Keratinocyte (primary cell): ENCODE measurements around the gene DIRAS1. TPM values are rescaled to one million over a fixed set of nuclear protein-coding genes. Genes with fewer than 3 reads are reported as not detected.

Source experiments
- DNase-seq: peaks from one replicate; pipeline ENCODE4 v3.0.0-alpha.2; 2011; ENCODE audit warnings: low read depth, missing footprints, low spot score
- FAIRE-seq: peaks from 2 replicates; lab custom pipeline; 2011; peaks lifted over from hg19 to GRCh38; lab: Jason Lieb, UNC
- H2AFZ ChIP-seq: 2 replicates; pipeline ENCODE4 v1.6.0; 2012; ENCODE audit warnings: low read length, control low read depth, inconsistent platforms; ENCODE audit not compliant: control insufficient read depth
- H3K27ac ChIP-seq: 2 replicates; pipeline ENCODE4 v1.5.1; 2011; ENCODE audit warnings: low read length; ENCODE audit not compliant: control insufficient read depth, insufficient read depth
- H3K27me3 ChIP-seq: 3 replicates; pipeline ENCODE4 v1.6.0; 2011; ENCODE audit warnings: low read length; ENCODE audit not compliant: control insufficient read depth, insufficient read depth; ENCODE audit errors: extremely low read depth
- H3K36me3 ChIP-seq, 2 experiments: 2 replicates in 1 of 2; 3 replicates in 1 of 2; pipeline ENCODE4 v1.5.1; 2011; ENCODE audit warnings: low read length in 2 of 2, mild to moderate bottlenecking in 1 of 2; ENCODE audit not compliant: control insufficient read depth in 2 of 2, insufficient read depth in 2 of 2; ENCODE audit errors: extremely low read depth in 1 of 2
- H3K4me1 ChIP-seq: 3 replicates; pipeline ENCODE4 v1.5.1; 2011; ENCODE audit warnings: low read length; ENCODE audit not compliant: control insufficient read depth, insufficient read depth; ENCODE audit errors: extremely low read depth
- H3K4me2 ChIP-seq: 3 replicates; pipeline ENCODE4 v1.6.0; 2011; ENCODE audit warnings: low read depth, low read length; ENCODE audit not compliant: control insufficient read depth, insufficient read depth; ENCODE audit errors: extremely low read depth
- H3K4me3 ChIP-seq, 3 experiments: fragments of 200-600 bp in 1 of 3; sonication (generic) in 1 of 3; 2 replicates in 2 of 3; 3 replicates in 1 of 3; pipeline ENCODE4 v1.5.1; 2011 to 2016; ENCODE audit warnings: low read length in 3 of 3, mild to moderate bottlenecking in 3 of 3, control low read depth in 2 of 3, inconsistent platforms in 1 of 3, low read depth in 1 of 3, mixed read lengths in 1 of 3, mixed run types in 1 of 3, moderate library complexity in 1 of 3; ENCODE audit not compliant: control insufficient read depth in 2 of 3, insufficient read depth in 2 of 3; ENCODE audit errors: extremely low read depth in 1 of 3
- H3K79me2 ChIP-seq: 2 replicates; pipeline ENCODE4 v1.6.0; 2012; ENCODE audit warnings: low read length; ENCODE audit not compliant: control insufficient read depth, insufficient read depth
- H3K9ac ChIP-seq: 3 replicates; pipeline ENCODE4 v1.6.0; 2011; ENCODE audit warnings: low read length; ENCODE audit not compliant: control insufficient read depth, insufficient read depth; ENCODE audit errors: extremely low read depth
- H3K9me1 ChIP-seq: 3 replicates; pipeline ENCODE4 v1.6.0; 2011; ENCODE audit warnings: low read length; ENCODE audit not compliant: control insufficient read depth, insufficient read depth; ENCODE audit errors: extremely low read depth
- H3K9me3 ChIP-seq: 2 replicates; pipeline ENCODE4 v1.5.1; 2012; ENCODE audit warnings: low read depth, low read length; ENCODE audit not compliant: control insufficient read depth
- H4K20me1 ChIP-seq: 3 replicates; pipeline ENCODE4 v1.6.0; 2011; ENCODE audit warnings: low read length; ENCODE audit not compliant: control insufficient read depth, insufficient read depth; ENCODE audit errors: extremely low read depth
- EZH2 ChIP-seq: IDR thresholded peaks from one replicate; pipeline ENCODE4 v1.6.1; 2012; ENCODE audit warnings: inconsistent platforms, mild to moderate bottlenecking, low read length, moderate library complexity
- dilution Hi-C: fragments of 300-500 bp; cut with MboI; formaldehyde crosslinking; loops from one replicate; pipeline ENCODE4 v1.7.0; 2020; ENCODE audit warnings: low sequenced_read_pairs; ENCODE audit not compliant: extremely low pct_ligation_motif_present
- polyA plus RNA-seq, 5 experiments: library from polyadenylated mRNA; depleted of rRNA in 3 of 5; stranded (reverse) in 3 of 5; stranded (forward) in 1 of 5; unstranded in 1 of 5; fragments of >200 nt; gene quantifications; 1 replicate in 1 of 5; 2 replicates in 3 of 5; 3 replicates in 1 of 5; pipeline versions ENCODE4 v1.2.1 to v1.2.3, GENCODE V29; 2011 to 2012; ENCODE audit warnings: missing spikeins in 2 of 5, low read depth in 1 of 5, low replicate concordance in 1 of 5
- TF ChIP-seq, protein P1 (sequence below), 3 experiments: IDR thresholded peaks in 1 of 3; conservative IDR thresholded peaks in 1 of 3; optimal IDR thresholded peaks in 1 of 3; 2 replicates in 2 of 3; 3 replicates in 1 of 3; pipeline versions ENCODE3 to v1.5.1; 2011; ENCODE audit warnings: low read length in 3 of 3, mild to moderate bottlenecking in 3 of 3, moderate library complexity in 2 of 3, control low read depth in 1 of 3, inconsistent platforms in 1 of 3; ENCODE audit not compliant: insufficient read depth in 2 of 3; ENCODE audit errors: extremely low read depth in 1 of 3

Gene DIRAS1
- polyA plus RNA-seq, 1 donor (not counting 4 experiments of a cell fraction or from before 2014, with no cell fraction given): 0.10 TPM

DNA sequence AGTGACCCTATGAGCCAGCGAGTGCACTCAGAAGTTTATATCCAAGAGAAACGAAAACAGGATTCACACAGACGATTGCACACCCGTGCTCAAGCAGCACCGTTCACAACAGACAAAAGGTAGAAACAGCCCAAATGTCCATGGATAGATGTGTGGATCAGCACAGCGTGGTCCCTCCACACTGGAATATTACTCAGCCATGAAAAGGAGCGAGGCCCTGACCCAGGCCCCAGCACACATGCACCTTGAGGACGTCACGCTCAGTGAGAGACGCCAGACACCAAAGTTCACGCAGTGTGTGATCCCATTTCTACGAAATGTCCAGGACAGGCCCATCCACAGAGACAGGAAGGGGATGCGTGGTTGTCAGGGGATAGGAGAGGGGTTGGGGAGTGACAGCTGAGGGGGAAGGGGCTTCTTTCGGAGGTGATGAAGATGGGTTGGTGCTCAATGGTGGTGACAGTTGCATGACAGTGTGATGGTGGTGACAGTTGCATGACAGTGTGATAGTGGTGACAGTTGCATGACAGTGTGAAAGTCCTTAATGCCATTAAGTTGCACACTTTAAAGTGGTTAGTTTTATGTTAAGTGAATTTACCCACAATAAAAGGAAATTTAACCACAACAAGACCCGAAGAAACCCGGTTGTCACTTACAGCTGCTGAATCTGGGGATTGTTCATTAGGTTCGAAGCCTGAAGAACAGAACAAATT, 37.6 kb upstream of the DIRAS1 start:
- TF ChIP-seq EZH2: no peak
- TF ChIP-seq, protein P1, sequence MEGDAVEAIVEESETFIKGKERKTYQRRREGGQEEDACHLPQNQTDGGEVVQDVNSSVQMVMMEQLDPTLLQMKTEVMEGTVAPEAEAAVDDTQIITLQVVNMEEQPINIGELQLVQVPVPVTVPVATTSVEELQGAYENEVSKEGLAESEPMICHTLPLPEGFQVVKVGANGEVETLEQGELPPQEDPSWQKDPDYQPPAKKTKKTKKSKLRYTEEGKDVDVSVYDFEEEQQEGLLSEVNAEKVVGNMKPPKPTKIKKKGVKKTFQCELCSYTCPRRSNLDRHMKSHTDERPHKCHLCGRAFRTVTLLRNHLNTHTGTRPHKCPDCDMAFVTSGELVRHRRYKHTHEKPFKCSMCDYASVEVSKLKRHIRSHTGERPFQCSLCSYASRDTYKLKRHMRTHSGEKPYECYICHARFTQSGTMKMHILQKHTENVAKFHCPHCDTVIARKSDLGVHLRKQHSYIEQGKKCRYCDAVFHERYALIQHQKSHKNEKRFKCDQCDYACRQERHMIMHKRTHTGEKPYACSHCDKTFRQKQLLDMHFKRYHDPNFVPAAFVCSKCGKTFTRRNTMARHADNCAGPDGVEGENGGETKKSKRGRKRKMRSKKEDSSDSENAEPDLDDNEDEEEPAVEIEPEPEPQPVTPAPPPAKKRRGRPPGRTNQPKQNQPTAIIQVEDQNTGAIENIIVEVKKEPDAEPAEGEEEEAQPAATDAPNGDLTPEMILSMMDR (optimal IDR thresholded peaks at IDR 0.05 in 1 of 3, IDR thresholded peaks at IDR 0.05 in 1 of 3, conservative IDR thresholded peaks at IDR 0.05 in 1 of 3; ENCODE audit: extremely low read depth in 1 of 3, insufficient read depth in 2 of 3, low read length in 3 of 3): no peak
- Histone ChIP-seq H3K9ac (no peak overlapping the region), H3K36me3 (peaks cover 33 to 42% of the 10 kb centered on the region in 2 experiments), H3K27me3 (no peaks in the 10 kb centered on the region), H2AFZ (no peak overlapping the region), H3K27ac (no peak overlapping the region), H3K4me3 (no peak overlapping the region), H3K9me1 (no peaks in the 10 kb centered on the region), H3K4me1 (no peaks in the 10 kb centered on the region), H3K9me3 (no peaks in the 10 kb centered on the region), H3K4me2 (no peak overlapping the region), H4K20me1 (peaks cover 3% of the 10 kb centered on the region), H3K79me2 (no peaks in the 10 kb centered on the region)
- dilution Hi-C loops: no loop called here
- DNase-seq: no peak
- no peak for FAIRE-seq

DNA sequence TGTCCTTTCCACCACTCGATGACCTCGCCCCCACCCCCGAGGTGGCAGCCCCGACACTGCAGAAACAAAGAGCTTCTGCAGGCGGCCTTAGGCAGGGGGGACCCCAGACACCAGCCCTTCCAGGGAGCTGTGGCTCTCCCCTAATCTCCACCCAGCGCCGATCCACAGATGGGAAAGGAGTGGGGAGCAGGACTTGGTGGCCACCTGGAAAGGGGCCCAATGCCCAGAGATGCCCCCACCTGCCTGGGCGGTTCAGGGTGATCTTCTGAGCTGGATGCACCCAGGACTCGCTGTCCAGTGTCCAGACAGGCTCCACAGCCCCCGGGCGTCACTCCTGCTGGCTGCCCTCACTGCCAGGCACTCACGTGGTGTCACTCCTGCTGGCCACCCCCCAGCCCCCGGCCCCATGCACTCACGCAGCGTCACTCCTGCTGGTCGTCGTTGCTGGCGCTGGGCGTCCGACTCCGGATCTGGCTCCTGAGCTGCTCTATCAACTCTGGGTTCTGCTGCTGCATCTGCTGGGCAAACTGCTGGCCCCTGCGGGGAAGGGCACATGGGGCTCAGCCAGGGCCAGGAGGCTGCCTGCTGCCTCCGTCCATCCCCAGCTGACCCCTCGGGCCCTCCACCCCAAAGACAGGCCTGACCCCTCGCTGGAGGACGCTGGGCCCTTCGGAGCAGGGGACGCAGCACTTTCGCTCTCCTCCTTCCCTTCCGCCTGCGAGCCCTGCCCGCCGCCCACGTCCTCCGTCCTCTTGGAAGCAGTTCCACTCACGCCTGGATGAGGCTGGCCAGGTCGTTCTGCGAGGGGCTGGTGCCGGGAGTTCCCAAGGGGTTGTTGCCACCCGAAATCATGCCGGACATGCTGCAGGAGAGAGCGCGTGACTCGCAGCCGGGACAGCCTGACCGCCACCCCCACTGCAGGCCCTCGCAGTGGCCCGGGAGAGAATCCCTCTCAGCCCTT, 36.0 kb upstream of the DIRAS1 start:
- Histone ChIP-seq H3K9me3 (no peaks in the 10 kb centered on the region), H3K4me2 (no peak overlapping the region), H4K20me1 (peaks cover 3% of the 10 kb centered on the region), H3K4me1 (no peaks in the 10 kb centered on the region), H3K9ac (no peak overlapping the region), H3K27ac (no peak overlapping the region), H3K36me3 (peaks cover 27 to 34% of the 10 kb centered on the region in 2 experiments), H3K9me1 (no peaks in the 10 kb centered on the region), H3K79me2 (no peaks in the 10 kb centered on the region), H2AFZ (no peak overlapping the region), H3K27me3 (no peaks in the 10 kb centered on the region), H3K4me3 (no peak overlapping the region)
- dilution Hi-C loops: no loop called here
- no peak for FAIRE-seq
- DNase-seq: no peak
- no peak for TF ChIP-seq EZH2
- TF ChIP-seq, protein P1 (optimal IDR thresholded peaks at IDR 0.05 in 1 of 3, IDR thresholded peaks at IDR 0.05 in 1 of 3, conservative IDR thresholded peaks at IDR 0.05 in 1 of 3; ENCODE audit: extremely low read depth in 1 of 3, insufficient read depth in 2 of 3, low read length in 3 of 3): no peak
